SH-SY5Y (cell line): Measurements from ENCODE around the gene LPCAT2.

Experiments used
- GATA2 ChIP-seq: IDR thresholded peaks from 2 replicates; pipeline ENCODE4 v1.6.1; 2011; ENCODE audit warnings: mild to moderate bottlenecking, low read depth, low read length
- GATA3 ChIP-seq: IDR thresholded peaks from 2 replicates; pipeline ENCODE4 v1.6.1; 2011; ENCODE audit warnings: low read depth, mild to moderate bottlenecking, low read length, moderate library complexity

DNA sequence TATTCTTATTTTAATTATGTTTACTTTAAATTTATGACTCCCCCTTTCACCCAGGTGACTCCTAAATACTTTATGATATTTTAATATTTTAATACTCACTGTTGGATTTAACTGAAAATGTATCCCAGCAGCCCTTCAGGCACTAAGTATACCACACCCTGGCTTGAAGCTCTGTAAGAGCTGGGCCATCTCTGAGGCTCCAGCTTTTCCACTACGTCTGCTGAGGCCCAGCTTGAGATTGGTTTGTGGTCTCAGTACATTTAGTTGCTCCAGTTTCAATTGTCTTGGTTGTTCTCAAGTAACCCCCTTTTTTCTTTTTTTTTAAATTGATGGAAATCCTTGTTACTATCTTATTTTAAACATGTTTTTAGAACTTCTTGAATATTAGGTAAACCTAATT lies 30.6 kb downstream of the LPCAT2 start:
- no peak for TF ChIP-seq GATA3
- TF ChIP-seq GATA2, result no peak
